HG02623 (cell line): ENCODE data around the gene KCMF1.

ENCODE experiments used
- ATAC-seq: cut with Tn5 transposase; IDR thresholded peaks from one replicate; pipeline ENCODE4 v1.9.1; 2021; ENCODE audit warnings: moderate library complexity; ENCODE audit not compliant: unreplicated experiment

KCMF1 gene

GRCh38 chr2:85019121-85019520 lies 48.2 kb downstream of the KCMF1 start:
- ATAC-seq = no peak

- ATAC-seq = no peak
These were observed 51.3 kb downstream of the KCMF1 start for GRCh38 chr2:85022232-85022631.

- ATAC-seq = no peak
These were observed 53.5 kb downstream of the KCMF1 start for GRCh38 chr2:85024372-85025047.

GRCh38 chr2:85032621-85033020 lies 61.7 kb downstream of the KCMF1 start:
- ATAC-seq = no peak

GRCh38 chr2:85033388-85033787 lies 62.4 kb downstream of the KCMF1 start:
- no peak for ATAC-seq

- ATAC-seq = no peak
These were observed 63.2 kb downstream of the KCMF1 start for GRCh38 chr2:85034158-85034557.

- ATAC-seq = no peak
These were observed 66.7 kb downstream of the KCMF1 start for GRCh38 chr2:85037622-85038021.

- no peak for ATAC-seq
These were observed 71.4 kb downstream of the KCMF1 start for GRCh38 chr2:85042330-85042729.

- no peak for ATAC-seq
These were observed 77.6 kb downstream of the KCMF1 start for GRCh38 chr2:85048534-85048933.

- no peak for ATAC-seq
These were observed 78.3 kb downstream of the KCMF1 start for GRCh38 chr2:85049236-85049635.

- no peak for ATAC-seq
These were observed 82.8 kb downstream of the KCMF1 start for GRCh38 chr2:85053802-85054201.

- no peak for ATAC-seq
These were observed 86.4 kb downstream of the KCMF1 start for GRCh38 chr2:85057226-85057962.

GRCh38 chr2:85061896-85062295 lies 90.9 kb downstream of the KCMF1 start:
- ATAC-seq = no peak

- ATAC-seq = no peak
These were observed 91.6 kb downstream of the KCMF1 start for GRCh38 chr2:85062565-85062964.

- no peak for ATAC-seq
These were observed 93.1 kb downstream of the KCMF1 start for GRCh38 chr2:85063981-85064599.

GRCh38 chr2:85064927-85065577 lies 94.1 kb downstream of the KCMF1 start:
- no peak for ATAC-seq

GRCh38 chr2:85066006-85066740 lies 95.2 kb downstream of the KCMF1 start:
- no peak for ATAC-seq

- no peak for ATAC-seq
These were observed 96.0 kb downstream of the KCMF1 start for GRCh38 chr2:85066874-85067351.

GRCh38 chr2:85071096-85071495 lies 100.1 kb downstream of the KCMF1 start:
- no peak for ATAC-seq

GRCh38 chr2:85073033-85073432 lies 102.1 kb downstream of the KCMF1 start:
- ATAC-seq = no peak
